Measurements from ENCODE around the gene RNLS.

DNA sequence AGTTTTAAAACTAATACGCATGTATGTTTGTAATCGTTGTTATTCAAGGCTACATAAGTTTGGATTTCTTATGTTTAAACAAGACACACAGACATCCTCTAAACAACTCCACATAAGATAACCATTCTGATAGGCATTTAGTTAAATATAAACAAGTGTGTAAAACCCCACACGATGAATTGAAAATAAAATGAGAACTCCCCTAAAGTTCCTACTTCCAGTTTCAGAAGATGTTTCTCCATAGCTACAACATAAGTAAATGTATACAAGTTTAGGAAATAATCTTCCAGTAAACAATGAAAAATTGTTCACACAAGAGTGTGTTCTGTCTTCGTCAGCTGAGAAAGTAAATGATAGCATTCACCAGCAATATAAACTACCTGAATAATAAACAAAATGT is 246.8 kb downstream of the RNLS start:
- TF ChIP-seq, protein P1, sequence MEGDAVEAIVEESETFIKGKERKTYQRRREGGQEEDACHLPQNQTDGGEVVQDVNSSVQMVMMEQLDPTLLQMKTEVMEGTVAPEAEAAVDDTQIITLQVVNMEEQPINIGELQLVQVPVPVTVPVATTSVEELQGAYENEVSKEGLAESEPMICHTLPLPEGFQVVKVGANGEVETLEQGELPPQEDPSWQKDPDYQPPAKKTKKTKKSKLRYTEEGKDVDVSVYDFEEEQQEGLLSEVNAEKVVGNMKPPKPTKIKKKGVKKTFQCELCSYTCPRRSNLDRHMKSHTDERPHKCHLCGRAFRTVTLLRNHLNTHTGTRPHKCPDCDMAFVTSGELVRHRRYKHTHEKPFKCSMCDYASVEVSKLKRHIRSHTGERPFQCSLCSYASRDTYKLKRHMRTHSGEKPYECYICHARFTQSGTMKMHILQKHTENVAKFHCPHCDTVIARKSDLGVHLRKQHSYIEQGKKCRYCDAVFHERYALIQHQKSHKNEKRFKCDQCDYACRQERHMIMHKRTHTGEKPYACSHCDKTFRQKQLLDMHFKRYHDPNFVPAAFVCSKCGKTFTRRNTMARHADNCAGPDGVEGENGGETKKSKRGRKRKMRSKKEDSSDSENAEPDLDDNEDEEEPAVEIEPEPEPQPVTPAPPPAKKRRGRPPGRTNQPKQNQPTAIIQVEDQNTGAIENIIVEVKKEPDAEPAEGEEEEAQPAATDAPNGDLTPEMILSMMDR (conservative IDR thresholded peaks at IDR 0.05; ENCODE audit: low read length): no peak
- TF ChIP-seq EZH2phosphoT487 (IDR thresholded peaks at IDR 0.05; ENCODE audit: borderline replicate concordance, low read depth, low read length): no peak

Data from OCI-LY7 (cell line).